Measurements from ENCODE around the gene STK11. TPM values are rescaled to one million over a fixed set of nuclear protein-coding genes. Genes with fewer than 3 reads are reported as not detected.

STK11 gene
- total RNA-seq, 4 donors from 2014 or later = 22.8 to 71.8 (median 31.9) TPM

GRCh38 chr19:1226522-1227303 lies 21.1 kb downstream of the STK11 start:
- TF ChIP-seq, protein P1, sequence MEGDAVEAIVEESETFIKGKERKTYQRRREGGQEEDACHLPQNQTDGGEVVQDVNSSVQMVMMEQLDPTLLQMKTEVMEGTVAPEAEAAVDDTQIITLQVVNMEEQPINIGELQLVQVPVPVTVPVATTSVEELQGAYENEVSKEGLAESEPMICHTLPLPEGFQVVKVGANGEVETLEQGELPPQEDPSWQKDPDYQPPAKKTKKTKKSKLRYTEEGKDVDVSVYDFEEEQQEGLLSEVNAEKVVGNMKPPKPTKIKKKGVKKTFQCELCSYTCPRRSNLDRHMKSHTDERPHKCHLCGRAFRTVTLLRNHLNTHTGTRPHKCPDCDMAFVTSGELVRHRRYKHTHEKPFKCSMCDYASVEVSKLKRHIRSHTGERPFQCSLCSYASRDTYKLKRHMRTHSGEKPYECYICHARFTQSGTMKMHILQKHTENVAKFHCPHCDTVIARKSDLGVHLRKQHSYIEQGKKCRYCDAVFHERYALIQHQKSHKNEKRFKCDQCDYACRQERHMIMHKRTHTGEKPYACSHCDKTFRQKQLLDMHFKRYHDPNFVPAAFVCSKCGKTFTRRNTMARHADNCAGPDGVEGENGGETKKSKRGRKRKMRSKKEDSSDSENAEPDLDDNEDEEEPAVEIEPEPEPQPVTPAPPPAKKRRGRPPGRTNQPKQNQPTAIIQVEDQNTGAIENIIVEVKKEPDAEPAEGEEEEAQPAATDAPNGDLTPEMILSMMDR (IDR thresholded peaks at IDR 0.05; ENCODE audit: low read depth) = no peak

DNA sequence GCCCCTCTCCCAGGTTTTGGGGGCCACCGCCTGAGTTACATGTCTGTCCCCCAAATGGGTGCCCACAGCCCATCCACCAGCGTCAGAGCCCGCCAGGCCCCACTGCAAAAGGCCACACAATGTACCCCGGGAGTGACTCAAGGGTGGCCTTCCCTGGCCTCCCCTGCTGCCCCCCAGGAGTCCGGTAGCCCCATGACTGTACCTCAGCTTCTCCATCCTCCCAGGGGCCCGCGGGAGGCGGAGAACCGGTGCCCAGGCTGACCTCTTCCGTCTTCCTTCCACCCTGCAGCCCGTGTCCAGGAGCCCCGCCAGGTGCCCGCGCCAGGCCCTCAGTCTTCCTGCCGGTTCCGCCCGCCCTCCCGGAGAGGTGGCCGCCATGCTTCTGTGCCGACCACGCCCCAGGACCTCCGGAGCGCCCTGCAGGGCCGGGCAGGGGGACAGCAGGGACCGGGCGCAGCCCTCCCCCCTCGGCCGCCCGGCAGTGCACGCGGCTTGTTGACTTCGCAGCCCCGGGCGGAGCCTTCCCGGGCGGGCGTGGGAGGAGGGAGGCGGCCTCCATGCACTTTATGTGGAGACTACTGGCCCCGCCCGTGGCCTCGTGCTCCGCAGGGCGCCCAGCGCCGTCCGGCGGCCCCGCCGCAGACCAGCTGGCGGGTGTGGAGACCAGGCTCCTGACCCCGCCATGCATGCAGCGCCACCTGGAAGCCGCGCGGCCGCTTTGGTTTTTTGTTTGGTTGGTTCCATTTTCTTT lies 21.9 kb downstream of the STK11 start:
- TF ChIP-seq, protein P1 (IDR thresholded peaks at IDR 0.05; ENCODE audit: low read depth) = no peak

GRCh38 chr19:1228161-1228957 lies 22.8 kb downstream of the STK11 start:
- TF ChIP-seq, protein P1 (IDR thresholded peaks at IDR 0.05; ENCODE audit: low read depth) = no peak

DNA sequence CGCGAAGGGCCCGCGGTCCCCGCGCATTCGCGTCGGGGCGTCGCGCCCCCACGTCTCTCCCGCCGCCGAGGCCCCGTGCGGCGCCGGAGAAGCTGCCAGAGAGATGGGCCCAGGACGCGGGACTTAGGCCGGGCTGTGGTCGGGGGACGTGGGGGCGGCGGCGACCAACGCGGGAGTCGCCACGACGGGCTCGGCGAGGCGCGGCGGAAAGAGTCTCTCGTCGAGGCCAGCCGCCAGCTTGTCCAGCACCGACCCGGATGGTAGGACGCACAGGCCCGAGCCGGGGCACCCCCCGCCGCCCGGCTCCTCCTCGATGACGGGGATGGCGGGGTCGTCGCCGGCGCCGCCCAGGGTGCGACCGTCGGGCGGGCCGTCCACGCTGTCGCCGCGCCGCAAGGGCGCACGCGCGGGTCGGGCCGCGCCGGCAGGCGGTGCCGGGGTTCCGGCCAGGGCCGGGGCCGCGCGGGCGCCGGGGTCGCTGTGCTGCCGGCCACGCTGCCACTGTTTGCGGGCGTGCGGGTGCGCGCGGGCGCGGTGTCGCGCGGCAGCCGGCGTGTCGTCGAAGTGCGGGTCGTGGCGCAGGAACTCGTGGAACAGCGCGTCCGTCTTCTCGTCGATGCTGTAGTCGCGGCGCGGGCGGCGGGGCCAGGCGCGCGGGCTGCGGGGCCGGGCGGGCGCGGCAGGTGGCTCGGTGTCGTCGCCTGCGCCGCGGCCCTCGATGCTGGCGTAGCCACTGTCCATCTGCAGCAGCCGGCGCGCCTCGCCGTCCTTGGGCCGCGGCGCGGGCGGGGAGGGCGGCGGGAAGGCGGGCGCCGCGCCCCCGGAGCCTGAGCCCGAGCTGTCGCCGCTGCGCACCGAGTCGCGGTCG lies 23.7 kb downstream of the STK11 start:
- TF ChIP-seq, protein P1 (IDR thresholded peaks at IDR 0.05; ENCODE audit: low read depth) = no peak

DNA sequence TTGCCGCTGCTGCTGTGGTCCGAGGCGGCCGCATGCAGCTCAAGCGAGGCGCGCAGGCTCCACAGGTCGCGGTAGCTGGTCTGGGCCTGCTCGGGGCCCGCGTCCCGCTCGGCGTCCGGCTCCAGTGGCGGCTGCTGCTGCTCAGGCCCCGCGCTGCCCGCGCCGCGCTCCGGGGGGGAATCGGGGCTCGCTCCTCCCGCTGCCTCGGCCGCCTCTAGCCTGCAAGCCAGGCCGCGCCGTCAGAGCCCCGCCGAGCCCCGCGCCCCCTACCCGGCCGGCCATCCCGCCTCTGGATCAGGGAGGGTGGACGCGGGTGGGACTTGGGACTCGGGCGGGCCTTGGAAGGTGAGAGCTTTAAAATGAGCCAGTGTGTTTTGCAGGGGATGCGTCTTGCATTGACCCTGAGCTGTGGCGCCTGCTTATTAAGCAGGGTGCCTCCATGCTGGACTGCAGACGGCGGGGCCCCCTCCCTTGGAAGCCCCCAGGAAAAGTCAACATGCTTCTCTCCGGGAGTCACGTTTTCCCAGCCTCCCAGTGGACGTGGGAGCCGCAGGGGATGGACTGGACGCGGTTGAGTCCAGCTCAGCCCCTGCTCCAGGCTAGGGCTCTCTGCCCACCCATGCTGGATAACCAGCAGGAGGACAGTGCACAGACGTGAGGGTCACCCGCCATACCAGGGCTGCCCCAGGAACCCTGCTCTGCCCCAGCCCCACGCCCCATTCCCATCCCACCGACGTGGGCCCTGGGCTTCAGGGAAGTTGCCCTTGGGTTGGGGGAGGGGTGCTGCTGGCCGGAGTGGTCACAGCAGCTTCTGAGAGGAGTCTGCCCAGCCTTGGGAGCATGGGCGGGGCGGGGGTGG lies 24.6 kb downstream of the STK11 start:
- TF ChIP-seq, protein P1 (IDR thresholded peaks at IDR 0.05; ENCODE audit: low read depth) = no peak

Measured in subcutaneous adipose tissue (tissue), 4 donors.